ENCODE measurements around the gene HYAL3.
"Not testable (repeated sequence)": the region's sequence is repeated elsewhere in the genome, so short reads cannot be mapped to it uniquely, and the experiment has no call there.

Gene HYAL3

DNA sequence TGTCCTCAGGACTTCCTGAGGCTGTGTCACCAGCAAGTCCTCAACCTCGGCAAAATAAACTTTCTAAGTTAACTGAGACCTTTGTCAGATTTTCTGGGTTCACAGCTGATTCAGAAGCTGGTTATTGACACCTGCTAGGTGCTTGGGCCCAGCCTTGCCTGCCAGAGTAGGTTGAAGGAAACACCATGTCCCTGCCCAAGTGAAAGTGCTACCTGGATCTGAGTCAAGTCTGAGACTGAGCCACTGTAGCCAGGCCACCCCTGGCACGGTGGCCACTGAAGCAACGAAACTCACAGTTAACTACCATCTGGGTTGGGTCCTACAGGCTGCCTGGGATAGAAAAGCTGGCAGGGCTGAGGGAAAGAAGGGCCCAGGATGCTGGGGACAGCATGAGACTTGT, 15.1 kb upstream of the HYAL3 start:
- Histone ChIP-seq H4K20me1 (ENCODE audit: control insufficient read depth, insufficient read depth, low read depth, low read length) (no peaks in the 10 kb centered on the region), H3K4me1 (ENCODE audit: control insufficient read depth, low read length) (peaks cover 6% of the 10 kb centered on the region; the same call in 1 of the 2 replicates), H3K79me2 (ENCODE audit: control insufficient read depth, low read length) (no peaks in the 10 kb centered on the region), H3F3A (ENCODE audit: control insufficient read depth, insufficient read depth) (no peaks in the 10 kb centered on the region; the same call in 1 of the 2 replicates), H3K4me2 (ENCODE audit: low read length) (no peak overlapping the region), H3K9me2 (replicated peaks; ENCODE audit: control insufficient read depth, low read length) (no peaks in the 10 kb centered on the region), H3K9me3 (ENCODE audit: control insufficient read depth, insufficient read depth, low read length) (no peaks in the 10 kb centered on the region), H3K27me3 (ENCODE audit: control insufficient read depth, low read length) (no peaks in the 10 kb centered on the region), H3K36me3 (ENCODE audit: control insufficient read depth, low read length) (peaks cover 8% of the 10 kb centered on the region), H3K27ac (ENCODE audit: low read depth, low read length) (no peak overlapping the region), H3K4me3 (ENCODE audit: low read length) (no peak overlapping the region)
- TF ChIP-seq, protein P1, sequence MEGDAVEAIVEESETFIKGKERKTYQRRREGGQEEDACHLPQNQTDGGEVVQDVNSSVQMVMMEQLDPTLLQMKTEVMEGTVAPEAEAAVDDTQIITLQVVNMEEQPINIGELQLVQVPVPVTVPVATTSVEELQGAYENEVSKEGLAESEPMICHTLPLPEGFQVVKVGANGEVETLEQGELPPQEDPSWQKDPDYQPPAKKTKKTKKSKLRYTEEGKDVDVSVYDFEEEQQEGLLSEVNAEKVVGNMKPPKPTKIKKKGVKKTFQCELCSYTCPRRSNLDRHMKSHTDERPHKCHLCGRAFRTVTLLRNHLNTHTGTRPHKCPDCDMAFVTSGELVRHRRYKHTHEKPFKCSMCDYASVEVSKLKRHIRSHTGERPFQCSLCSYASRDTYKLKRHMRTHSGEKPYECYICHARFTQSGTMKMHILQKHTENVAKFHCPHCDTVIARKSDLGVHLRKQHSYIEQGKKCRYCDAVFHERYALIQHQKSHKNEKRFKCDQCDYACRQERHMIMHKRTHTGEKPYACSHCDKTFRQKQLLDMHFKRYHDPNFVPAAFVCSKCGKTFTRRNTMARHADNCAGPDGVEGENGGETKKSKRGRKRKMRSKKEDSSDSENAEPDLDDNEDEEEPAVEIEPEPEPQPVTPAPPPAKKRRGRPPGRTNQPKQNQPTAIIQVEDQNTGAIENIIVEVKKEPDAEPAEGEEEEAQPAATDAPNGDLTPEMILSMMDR (IDR thresholded peaks at IDR 0.05; ENCODE audit: low read depth, low read length, poor library complexity, severe bottlenecking), result no peak
- TF ChIP-seq EZH2phosphoT487 (IDR thresholded peaks at IDR 0.05; ENCODE audit: borderline replicate concordance, low read length), result no peak

DNA sequence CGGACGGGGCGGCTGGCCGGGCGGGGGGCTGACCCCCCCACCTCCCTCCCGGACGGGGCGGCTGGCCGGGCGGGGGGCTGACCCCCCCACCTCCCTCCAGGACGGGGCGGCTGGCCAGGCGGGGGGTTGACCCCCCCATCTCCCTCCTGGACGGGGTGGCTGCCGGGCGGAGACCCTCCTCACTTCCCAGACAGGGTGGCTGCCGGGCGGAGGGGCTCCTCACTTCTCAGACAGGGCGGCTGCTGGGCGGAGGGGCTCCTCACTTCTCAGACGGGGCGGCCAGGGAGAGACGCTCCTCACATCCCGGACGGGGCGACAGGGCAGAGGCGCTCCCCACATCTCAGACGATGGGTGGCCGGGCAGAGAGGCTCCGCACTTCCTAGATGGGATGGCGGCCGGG, 12.8 kb upstream of the HYAL3 start:
- not testable (repeated sequence) for H3K27ac ChIP-seq (ENCODE audit: low read depth, low read length); H3K4me1 ChIP-seq (ENCODE audit: control insufficient read depth, low read length); H4K20me1 ChIP-seq (ENCODE audit: control insufficient read depth, insufficient read depth, low read depth, low read length); H3F3A ChIP-seq (ENCODE audit: control insufficient read depth, insufficient read depth); H3K9me2 ChIP-seq (replicated peaks; ENCODE audit: control insufficient read depth, low read length); H3K9me3 ChIP-seq (ENCODE audit: control insufficient read depth, insufficient read depth, low read length); H3K36me3 ChIP-seq (ENCODE audit: control insufficient read depth, low read length); H3K27me3 ChIP-seq (ENCODE audit: control insufficient read depth, low read length); H3K4me2 ChIP-seq (ENCODE audit: low read length); H3K4me3 ChIP-seq (ENCODE audit: low read length); H3K79me2 ChIP-seq (ENCODE audit: control insufficient read depth, low read length)

DNA sequence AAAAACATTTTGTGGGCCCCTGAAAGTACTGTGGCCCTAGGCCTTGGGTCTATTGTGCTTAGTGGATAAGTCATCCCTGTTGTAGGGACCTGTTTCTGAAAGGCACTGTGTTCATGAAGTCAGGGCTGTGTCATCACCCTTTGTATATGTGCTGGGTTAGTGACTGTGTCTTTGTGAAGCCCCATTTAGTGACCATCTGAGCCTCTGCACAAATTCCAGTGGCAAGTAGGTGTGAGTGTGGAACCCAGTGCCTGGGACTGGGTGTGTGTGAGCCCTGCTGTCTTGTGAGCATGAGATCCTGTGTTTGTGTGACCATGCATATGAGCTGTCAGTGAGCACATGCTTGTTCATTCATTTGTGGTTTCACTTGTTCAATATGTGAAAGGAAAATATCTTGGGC, 5.4 kb upstream of the HYAL3 start:
- peak overlapping the region; percentile 2; the same call in 1 of the 2 replicates for H3K27ac ChIP-seq (ENCODE audit: low read depth, low read length)
- H3K9me2 ChIP-seq (replicated peaks; ENCODE audit: control insufficient read depth, low read length), result no peaks in the 10 kb centered on the region
- peaks cover 7% of the 10 kb centered on the region for H3F3A ChIP-seq (ENCODE audit: control insufficient read depth, insufficient read depth)
- H3K27me3 ChIP-seq (ENCODE audit: control insufficient read depth, low read length), result no peaks in the 10 kb centered on the region
- H3K4me1 ChIP-seq (ENCODE audit: control insufficient read depth, low read length), result peaks cover 17% of the 10 kb centered on the region
- H3K9me3 ChIP-seq (ENCODE audit: control insufficient read depth, insufficient read depth, low read length), result no peaks in the 10 kb centered on the region
- no peaks in the 10 kb centered on the region for H4K20me1 ChIP-seq (ENCODE audit: control insufficient read depth, insufficient read depth, low read depth, low read length)
- H3K79me2 ChIP-seq (ENCODE audit: control insufficient read depth, low read length), result no peaks in the 10 kb centered on the region
- TF ChIP-seq EZH2phosphoT487 (IDR thresholded peaks at IDR 0.05; ENCODE audit: borderline replicate concordance, low read length), result no peak
- TF ChIP-seq, protein P1 (IDR thresholded peaks at IDR 0.05; ENCODE audit: low read depth, low read length, poor library complexity, severe bottlenecking), result no peak
- peak overlapping the region; percentile 8 for H3K4me2 ChIP-seq (ENCODE audit: low read length)
- no peaks in the 10 kb centered on the region for H3K36me3 ChIP-seq (ENCODE audit: control insufficient read depth, low read length)
- H3K4me3 ChIP-seq (ENCODE audit: low read length), result no peak overlapping the region

DNA sequence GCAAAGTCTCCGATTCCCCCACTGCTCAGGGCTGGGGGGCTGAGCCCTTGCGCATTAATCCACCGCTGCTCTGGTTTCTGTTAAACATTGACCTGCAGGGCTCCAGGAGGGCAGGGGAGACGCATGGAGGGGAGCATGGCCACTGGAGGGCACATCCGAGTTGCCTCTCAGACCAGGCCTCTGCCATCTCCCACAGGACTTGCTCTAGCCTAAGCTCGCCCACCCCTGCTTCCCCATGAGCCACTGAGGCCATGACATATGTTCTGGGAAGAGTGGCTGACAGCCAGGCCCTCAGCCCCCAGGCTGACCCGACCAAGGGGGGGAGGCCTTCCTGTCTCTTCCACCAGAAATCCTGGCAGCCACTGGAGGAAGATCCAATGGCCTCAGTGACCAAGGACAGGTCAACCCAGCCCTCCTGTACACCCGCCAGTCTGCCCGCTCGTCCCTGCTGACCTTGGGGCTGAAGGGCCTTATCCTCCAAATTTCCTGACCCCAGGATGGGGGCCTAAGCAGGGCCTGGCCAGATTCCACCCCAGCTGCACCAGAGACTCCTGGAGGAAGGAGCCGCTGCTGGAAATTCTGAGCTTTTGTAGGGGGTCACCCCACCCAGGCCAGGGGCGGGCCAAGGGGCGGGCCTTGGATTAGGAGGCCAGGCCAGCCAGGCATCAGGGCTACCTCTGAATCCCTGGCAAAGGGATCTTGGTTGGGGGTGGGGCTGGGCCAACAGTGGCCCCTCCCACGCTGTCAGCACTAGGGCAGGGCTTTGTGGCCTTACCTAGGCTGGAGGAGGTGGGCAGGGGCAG, 4.0 kb upstream of the HYAL3 start, which contains the start of gene HYAL1:
Gene HYAL1 (minus strand): TSS at position 562 of the 803 bp plus-strand sequence. CDS start 618 bp downstream, outside the sequence.
- H3K4me2 ChIP-seq (ENCODE audit: low read length), result no peak within 1 kb of the TSS
- TF ChIP-seq, protein P1 (IDR thresholded peaks at IDR 0.05; ENCODE audit: low read depth, low read length, poor library complexity, severe bottlenecking), result no peak
- TF ChIP-seq EZH2phosphoT487 (IDR thresholded peaks at IDR 0.05; ENCODE audit: borderline replicate concordance, low read length), result no peak
- peaks cover 22% of the 10 kb centered on the region for H3K4me1 ChIP-seq (ENCODE audit: control insufficient read depth, low read length)
- H3K9me3 ChIP-seq (ENCODE audit: control insufficient read depth, insufficient read depth, low read length), result no peaks in the 10 kb centered on the region
- H4K20me1 ChIP-seq (ENCODE audit: control insufficient read depth, insufficient read depth, low read depth, low read length), result no peaks in the 10 kb centered on the region
- no peak within 1 kb of the TSS for H3K4me3 ChIP-seq (ENCODE audit: low read length)
- H3K27me3 ChIP-seq (ENCODE audit: control insufficient read depth, low read length), result no peaks in the 10 kb centered on the region
- 0 out of 2 replicates have a peak, but pooled peaks cover 2% of the 10 kb centered on the region for H3K79me2 ChIP-seq (ENCODE audit: control insufficient read depth, low read length)
- no peaks in the 10 kb centered on the region for H3K9me2 ChIP-seq (replicated peaks; ENCODE audit: control insufficient read depth, low read length)
- no peaks in the 10 kb centered on the region for H3K36me3 ChIP-seq (ENCODE audit: control insufficient read depth, low read length)
- H3K27ac ChIP-seq (ENCODE audit: low read depth, low read length), result no peak within 1 kb of the TSS
- H3F3A ChIP-seq (ENCODE audit: control insufficient read depth, insufficient read depth), result peaks cover 7% of the 10 kb centered on the region
